Measurements from ENCODE around the gene UBE2L3. TPM values are rescaled to one million over a fixed set of nuclear protein-coding genes. Genes with fewer than 3 reads are reported as not detected.

The UBE2L3 gene
- polyA plus RNA-seq, 4 donors = 52.6 to 62.0 (median 57.1) TPM

GRCh38 chr22:21665047-21665851 lies 97.7 kb downstream of the UBE2L3 start:
- DNase-seq (ENCODE audit: low read depth in 4 of 4, low spot score in 2 of 4) = no peak

GRCh38 chr22:21666786-21667185 lies 99.3 kb downstream of the UBE2L3 start:
- DNase-seq (ENCODE audit: low read depth in 4 of 4, low spot score in 2 of 4) = no peak

GRCh38 chr22:21669026-21669425 lies 101.5 kb downstream of the UBE2L3 start:
- DNase-seq (ENCODE audit: low read depth in 4 of 4, low spot score in 2 of 4) = no peak

GRCh38 chr22:21672107-21672629 lies 104.7 kb downstream of the UBE2L3 start:
- DNase-seq (ENCODE audit: low read depth in 4 of 4, low spot score in 2 of 4) = no peak

Other genes with a start within 250 kb of the UBE2L3 start
- gene RIMBP3B, start 184.0 kb upstream of the UBE2L3 start, polyA plus RNA-seq (ENCODE audit: insufficient read length in 4 of 4) = under 1 TPM in 1 of 4 donors, not detected in 3; 0.18 TPM
- gene HIC2, start 150.3 kb upstream of the UBE2L3 start, polyA plus RNA-seq (ENCODE audit: insufficient read length in 4 of 4) = 10 to 100 TPM in 3 of 4 donors, 1 to 10 TPM in 1; 8.5 to 12.3 (median 10.7) TPM
- gene TMEM191C, start 100.3 kb upstream of the UBE2L3 start, polyA plus RNA-seq (ENCODE audit: insufficient read length in 4 of 4) = 1 to 10 TPM in 3 of 4 donors, under 1 TPM in 1; 0.59 to 2.4 (median 1.9) TPM
- under 1 TPM; 0.29 to 0.39 (median 0.32) TPM for gene RIMBP3C, start 16.3 kb upstream of the UBE2L3 start, polyA plus RNA-seq (ENCODE audit: insufficient read length in 4 of 4)
- gene YDJC, start 62.3 kb downstream of the UBE2L3 start, polyA plus RNA-seq (ENCODE audit: insufficient read length in 4 of 4) = 10 to 100 TPM in 3 of 4 donors, 1 to 10 TPM in 1; 9.3 to 21.9 (median 16.4) TPM
- gene CCDC116, start 65.0 kb downstream of the UBE2L3 start, polyA plus RNA-seq (ENCODE audit: insufficient read length in 4 of 4) = 1 to 10 TPM in 1 of 4 donors, under 1 TPM in 3; 0.13 to 1.2 (median 0.66) TPM
- 10 to 100 TPM; 12.8 to 25.2 (median 22.0) TPM for gene SDF2L1, start 74.6 kb downstream of the UBE2L3 start, polyA plus RNA-seq (ENCODE audit: insufficient read length in 4 of 4)
- gene PPIL2, start 98.3 kb downstream of the UBE2L3 start, polyA plus RNA-seq (ENCODE audit: insufficient read length in 4 of 4) = 10 to 100 TPM; 33.7 to 50.7 (median 41.4) TPM
- gene YPEL1, start 168.1 kb downstream of the UBE2L3 start, polyA plus RNA-seq (ENCODE audit: insufficient read length in 4 of 4) = 10 to 100 TPM; 13.5 to 18.1 (median 15.6) TPM

Measured in left renal cortex interstitium (tissue), 4 donors.